Measurements from ENCODE around the gene MANSC4. TPM values are rescaled to one million over a fixed set of nuclear protein-coding genes. Genes with fewer than 3 reads are reported as not detected.

MANSC4 gene
- total and polyA plus RNA-seq, 2 donors (not counting 1 experiment from before 2014, with no cell fraction given) = 0.25 TPM; not detected in 1

DNA sequence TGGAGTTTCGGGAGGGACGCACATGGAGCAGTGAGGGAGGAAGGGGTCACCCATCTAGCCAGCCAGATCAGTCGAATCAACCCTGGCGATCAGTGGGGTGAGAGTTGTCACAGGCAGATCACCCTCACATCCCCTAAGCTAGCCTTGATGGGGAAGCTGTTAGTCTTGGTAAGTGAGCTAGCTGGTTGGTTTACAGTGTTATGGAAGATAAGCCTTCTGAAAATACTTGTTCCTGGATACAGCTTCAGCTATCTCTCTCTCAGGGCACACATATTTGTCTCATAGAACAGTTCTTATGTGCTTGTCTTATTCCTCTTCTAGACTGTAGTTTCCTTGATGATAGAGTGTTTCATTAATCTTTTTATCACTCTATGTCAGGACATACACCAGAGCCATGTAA, 26.2 kb upstream of the MANSC4 start:
- TF ChIP-seq, protein P1, sequence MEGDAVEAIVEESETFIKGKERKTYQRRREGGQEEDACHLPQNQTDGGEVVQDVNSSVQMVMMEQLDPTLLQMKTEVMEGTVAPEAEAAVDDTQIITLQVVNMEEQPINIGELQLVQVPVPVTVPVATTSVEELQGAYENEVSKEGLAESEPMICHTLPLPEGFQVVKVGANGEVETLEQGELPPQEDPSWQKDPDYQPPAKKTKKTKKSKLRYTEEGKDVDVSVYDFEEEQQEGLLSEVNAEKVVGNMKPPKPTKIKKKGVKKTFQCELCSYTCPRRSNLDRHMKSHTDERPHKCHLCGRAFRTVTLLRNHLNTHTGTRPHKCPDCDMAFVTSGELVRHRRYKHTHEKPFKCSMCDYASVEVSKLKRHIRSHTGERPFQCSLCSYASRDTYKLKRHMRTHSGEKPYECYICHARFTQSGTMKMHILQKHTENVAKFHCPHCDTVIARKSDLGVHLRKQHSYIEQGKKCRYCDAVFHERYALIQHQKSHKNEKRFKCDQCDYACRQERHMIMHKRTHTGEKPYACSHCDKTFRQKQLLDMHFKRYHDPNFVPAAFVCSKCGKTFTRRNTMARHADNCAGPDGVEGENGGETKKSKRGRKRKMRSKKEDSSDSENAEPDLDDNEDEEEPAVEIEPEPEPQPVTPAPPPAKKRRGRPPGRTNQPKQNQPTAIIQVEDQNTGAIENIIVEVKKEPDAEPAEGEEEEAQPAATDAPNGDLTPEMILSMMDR (IDR thresholded peaks at IDR 0.05) = no peak
- no peak for TF ChIP-seq EZH2 (IDR thresholded peaks at IDR 0.05; ENCODE audit: borderline replicate concordance, insufficient read depth, low read depth, low read length, poor library complexity, severe bottlenecking)
- Mint-ChIP-seq H3K4me1 (no peaks in the 10 kb centered on the region), H3K9me3 (ENCODE audit: insufficient read depth) (no peaks in the 10 kb centered on the region), H3K27ac (no peak overlapping the region), H3K27me3 (peaks cover 6% of the 10 kb centered on the region), H3K4me3 (no peak overlapping the region)
- POLR2A ChIA-PET = no interaction called here
- Histone ChIP-seq H4K20me1 (ENCODE audit: control insufficient read depth, insufficient read depth, low read length, poor library complexity, severe bottlenecking) (no peaks in the 10 kb centered on the region), H3K79me2 (ENCODE audit: control insufficient read depth, insufficient read depth, low read length) (no peaks in the 10 kb centered on the region), H3K27me3 (replicated peaks in 1 of 4; ENCODE audit: control extremely low read depth in 1 of 4, control insufficient read depth in 3 of 4, insufficient read depth in 4 of 4, low read length in 3 of 4) (no peaks in the 10 kb centered on the region), H3K9me3 (ENCODE audit: control extremely low read depth in 1 of 3, control insufficient read depth in 2 of 3, insufficient read depth in 1 of 3, low read length in 2 of 3) (no peaks in the 10 kb centered on the region), H3K4me1 (ENCODE audit: control insufficient read depth in 2 of 2, insufficient read depth in 2 of 2, low read length in 2 of 2) (no peaks in the 10 kb centered on the region), H2AFZ (ENCODE audit: insufficient read depth, low read depth, low read length, poor library complexity, severe bottlenecking) (no peak overlapping the region), H3K4me3 (ENCODE audit: control extremely low read depth in 1 of 5, extremely low read depth in 1 of 5, insufficient read depth in 1 of 5, low read depth in 2 of 5, low read length in 4 of 5) (no peak overlapping the region), H3K4me2 (replicated peaks; ENCODE audit: low read depth, low read length, poor library complexity, severe bottlenecking) (no peak overlapping the region), H3K9ac (ENCODE audit: low read length) (no peak overlapping the region), H3K27ac (ENCODE audit: low read length in 2 of 2) (no peak overlapping the region), H3K36me3 (replicated peaks in 1 of 2; ENCODE audit: control extremely low read depth in 1 of 2, control insufficient read depth in 1 of 2, extremely low read depth in 1 of 2, insufficient read depth in 2 of 2, low read length in 1 of 2) (no peaks in the 10 kb centered on the region)
- CTCF ChIA-PET = no interaction called here
- WGBS (ENCODE audit: insufficient coverage) = no CpG with 5 or more reads among the region's 4 CpGs
- no peak for ATAC-seq (ENCODE audit: low read depth)
- DNase-seq = no peak
- intact Hi-C loops (cut with micrococcal nuclease) = no loop called here

DNA sequence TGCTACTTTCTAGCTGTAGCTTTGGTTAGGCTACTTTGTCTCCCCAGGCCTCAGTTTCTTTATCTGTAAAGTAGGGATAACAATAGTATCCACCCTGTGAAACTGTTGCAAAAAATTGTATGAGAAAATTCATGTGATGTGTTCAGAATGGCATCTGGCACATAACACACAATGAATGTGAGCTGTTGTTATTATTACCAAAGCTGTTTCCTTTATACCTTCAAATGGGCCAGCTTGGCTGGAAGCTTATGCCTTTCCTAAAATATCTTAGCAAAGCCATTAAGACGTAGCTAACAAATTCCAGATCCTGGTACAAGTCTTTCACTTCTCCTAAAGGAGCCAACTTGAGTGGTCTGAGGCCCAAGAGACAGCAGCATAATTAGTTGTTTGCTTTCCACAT, 25.2 kb upstream of the MANSC4 start:
- Histone ChIP-seq H3K4me3 (ENCODE audit: control extremely low read depth in 1 of 5, extremely low read depth in 1 of 5, insufficient read depth in 1 of 5, low read depth in 2 of 5, low read length in 4 of 5) (no peak overlapping the region), H3K36me3 (replicated peaks in 1 of 2; ENCODE audit: control extremely low read depth in 1 of 2, control insufficient read depth in 1 of 2, extremely low read depth in 1 of 2, insufficient read depth in 2 of 2, low read length in 1 of 2) (no peaks in the 10 kb centered on the region), H3K27ac (ENCODE audit: low read length in 2 of 2) (no peak overlapping the region), H3K4me1 (ENCODE audit: control insufficient read depth in 2 of 2, insufficient read depth in 2 of 2, low read length in 2 of 2) (no peaks in the 10 kb centered on the region), H4K20me1 (ENCODE audit: control insufficient read depth, insufficient read depth, low read length, poor library complexity, severe bottlenecking) (no peaks in the 10 kb centered on the region), H3K79me2 (ENCODE audit: control insufficient read depth, insufficient read depth, low read length) (no peaks in the 10 kb centered on the region), H3K27me3 (replicated peaks in 1 of 4; ENCODE audit: control extremely low read depth in 1 of 4, control insufficient read depth in 3 of 4, insufficient read depth in 4 of 4, low read length in 3 of 4) (no peaks in the 10 kb centered on the region), H3K9ac (ENCODE audit: low read length) (no peak overlapping the region), H3K4me2 (replicated peaks; ENCODE audit: low read depth, low read length, poor library complexity, severe bottlenecking) (no peak overlapping the region), H2AFZ (ENCODE audit: insufficient read depth, low read depth, low read length, poor library complexity, severe bottlenecking) (no peak overlapping the region), H3K9me3 (ENCODE audit: control extremely low read depth in 1 of 3, control insufficient read depth in 2 of 3, insufficient read depth in 1 of 3, low read length in 2 of 3) (no peaks in the 10 kb centered on the region)
- H3K4me1 Mint-ChIP-seq = no peaks in the 10 kb centered on the region
- POLR2A ChIA-PET = no interaction called here
- CTCF ChIA-PET = no interaction called here
- H3K9me3 Mint-ChIP-seq (ENCODE audit: insufficient read depth) = no peaks in the 10 kb centered on the region
- H3K4me3 Mint-ChIP-seq = no peak overlapping the region
- H3K27ac Mint-ChIP-seq = no peak overlapping the region
- H3K27me3 Mint-ChIP-seq = peaks cover 3% of the 10 kb centered on the region
- ATAC-seq (ENCODE audit: low read depth) = no peak
- WGBS (ENCODE audit: insufficient coverage) = 50% methylated on average over 1 of the region's 1 CpG
- no peak for DNase-seq
- intact Hi-C loops (cut with micrococcal nuclease) = no loop called here
- no peak for TF ChIP-seq EZH2 (IDR thresholded peaks at IDR 0.05; ENCODE audit: borderline replicate concordance, insufficient read depth, low read depth, low read length, poor library complexity, severe bottlenecking)
- TF ChIP-seq, protein P1 (IDR thresholded peaks at IDR 0.05) = no peak
